HK-2 (cell line): ENCODE measurements around the gene BDH1.

Experiments used
- DNase-seq: peaks from one replicate; pipeline ENCODE4 v3.0.0-alpha.2; 2018; ENCODE audit not compliant: unreplicated experiment

The BDH1 gene

GRCh38 chr3:197460639-197461038, 95.1 kb downstream of the BDH1 start:
- DNase-seq, result no peak

- DNase-seq, result no peak
Measured at GRCh38 chr3:197460002-197460401, 95.8 kb downstream of the BDH1 start.
